Fibroblast of pulmonary artery (primary cell): ENCODE data around the gene CACNA1G.

ENCODE experiments used
- DNase-seq: peaks from one replicate; pipeline ENCODE4 v3.0.0-alpha.2; 2010; ENCODE audit warnings: low read depth
- H3K4me3 ChIP-seq: replicated peaks from 2 replicates; pipeline ENCODE4 v1.5.1; 2011; ENCODE audit warnings: low read depth, mild to moderate bottlenecking, control low read depth, low read length, moderate library complexity
- CTCF ChIP-seq: IDR thresholded peaks from 2 replicates; pipeline ENCODE4 v1.5.1; 2011; ENCODE audit warnings: mild to moderate bottlenecking, control low read depth, low read length, inconsistent platforms; ENCODE audit errors: missing control alignments

The CACNA1G gene

GRCh38 chr17:50645748-50646682 is 85.5 kb downstream of the CACNA1G start:
- H3K4me3 ChIP-seq, result no peak overlapping the region
- no peak for TF ChIP-seq CTCF
- no peak for DNase-seq

GRCh38 chr17:50647187-50647586 is 86.7 kb downstream of the CACNA1G start:
- H3K4me3 ChIP-seq, result no peak overlapping the region
- no peak for DNase-seq
- TF ChIP-seq CTCF, result no peak

GRCh38 chr17:50649042-50649908 is 88.8 kb downstream of the CACNA1G start:
- DNase-seq, result peak; percentile 23
- H3K4me3 ChIP-seq, result no peak overlapping the region
- TF ChIP-seq CTCF, result no peak

DNA sequence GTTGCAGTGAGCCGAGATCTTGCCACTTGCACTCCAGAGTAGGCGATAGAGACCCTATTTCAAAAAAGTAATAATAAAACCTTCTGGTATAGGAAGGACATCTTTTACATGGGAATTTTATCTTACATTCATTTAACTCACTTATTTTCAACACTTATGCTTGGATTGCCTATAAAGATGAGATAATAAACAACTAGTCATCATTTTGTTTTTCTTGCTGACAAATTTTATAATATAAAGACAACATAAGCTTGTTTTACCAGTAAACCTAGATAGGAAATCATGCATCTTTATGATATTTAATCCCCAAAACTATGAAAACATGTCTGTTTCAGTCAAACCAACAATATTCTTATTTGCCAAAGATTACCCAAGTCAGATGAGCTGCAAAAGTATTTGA is 91.1 kb downstream of the CACNA1G start:
- H3K4me3 ChIP-seq, result no peak overlapping the region
- DNase-seq, result no peak
- no peak for TF ChIP-seq CTCF

GRCh38 chr17:50653738-50654137 is 93.2 kb downstream of the CACNA1G start:
- no peak for DNase-seq
- no peak overlapping the region for H3K4me3 ChIP-seq
- TF ChIP-seq CTCF, result no peak

- H3K4me3 ChIP-seq, result no peak overlapping the region
- DNase-seq, result no peak
- no peak for TF ChIP-seq CTCF
Measured at GRCh38 chr17:50656509-50656908, 96.0 kb downstream of the CACNA1G start.
